Esophagus muscularis mucosa (tissue), 3 donors: Measurements from ENCODE around the gene CROCC.

ENCODE experiments used
- CTCF ChIP-seq, 3 experiments: fragments of 200-600 bp in 2 of 3; fragments of 450-650 bp in 1 of 3; sonication (generic) in 2 of 3; IDR thresholded peaks; one replicate each; pipeline ENCODE4 v1.5.1; 2017 to 2019; ENCODE audit warnings: antibody characterized with exemption in 3 of 3, mild to moderate bottlenecking in 2 of 3, moderate library complexity in 1 of 3
- POLR2A ChIP-seq: fragments of 450-650 bp; IDR thresholded peaks from one replicate; pipeline ENCODE4 v1.6.1; 2017; ENCODE audit warnings: antibody characterized with exemption, moderate library complexity, mild to moderate bottlenecking, low read depth
- POLR2AphosphoS5 ChIP-seq, 2 donors: sonication (generic); formaldehyde crosslinking; IDR thresholded peaks; one replicate each; pipeline ENCODE4 v1.6.1; 2017; ENCODE audit warnings: antibody characterized with exemption in 2 of 2

GRCh38 chr1:16975211-16975610, 53.5 kb downstream of the CROCC start:
- TF ChIP-seq POLR2A = no peak
- no peak for TF ChIP-seq POLR2AphosphoS5 (IDR thresholded peaks at IDR 0.05)
- TF ChIP-seq CTCF (IDR thresholded peaks at IDR 0.05) = no peak
